GM12801 (cell line): ENCODE measurements around the gene CCDC6.

ENCODE experiments used
- CTCF ChIP-seq: IDR thresholded peaks from one replicate; pipeline ENCODE4 v1.5.1; 2011; ENCODE audit warnings: control low read depth; ENCODE audit not compliant: insufficient read length; ENCODE audit errors: extremely low read depth

CCDC6 gene

GRCh38 chr10:59910867-59911266 is 4.5 kb upstream of the CCDC6 start:
- TF ChIP-seq CTCF: no peak

- TF ChIP-seq CTCF: no peak
Measured at GRCh38 chr10:59909815-59910214, 3.5 kb upstream of the CCDC6 start.

GRCh38 chr10:59908808-59909143 is 2.4 kb upstream of the CCDC6 start:
- TF ChIP-seq CTCF: no peak

- no peak for TF ChIP-seq CTCF
Measured at GRCh38 chr10:59907918-59908807, 1.8 kb upstream of the CCDC6 start.

- TF ChIP-seq CTCF: no peak
Measured at GRCh38 chr10:59907537-59907917, 1.2 kb upstream of the CCDC6 start.

- TF ChIP-seq CTCF: no peak
Measured at GRCh38 chr10:59905731-59906416, 482 bp downstream of the CCDC6 start.

- no peak for TF ChIP-seq CTCF
Measured at GRCh38 chr10:59905066-59905730, 1.2 kb downstream of the CCDC6 start.
